Activated CD8-positive, alpha-beta T cell treated with anti-CD3 and anti-CD28 coated beads for 36 hours (primary cell): Measurements from ENCODE around the gene SELENOT. TPM values are rescaled to one million over a fixed set of nuclear protein-coding genes. Genes with fewer than 3 reads are reported as not detected.

Experiments used
- ATAC-seq: fragments of 200-7000 bp; cut with Tn5 transposase; one replicate; pipeline ENCODE4 v1.10.0; 2021; ENCODE audit warnings: mild to moderate bottlenecking, moderate library complexity
- CTCF ChIA-PET: fragments of 350-600 bp; sonication (Branson Sonifier 250); formaldehyde crosslinking; loops from one replicate; lab custom pipeline; 2021; ENCODE audit warnings: antibody characterized with exemption; lab: Charles Lee
- POLR2A ChIA-PET: fragments of 350-600 bp; sonication (Branson Sonifier 250); formaldehyde crosslinking; loops from one replicate; lab custom pipeline; 2021; ENCODE audit warnings: antibody characterized with exemption; lab: Charles Lee
- DNase-seq: peaks from one replicate; pipeline ENCODE4 v3.0.0-alpha.2; 2020
- H3K27ac Mint-ChIP-seq: one replicate; pipeline ENCODE4 v1.8.0; 2021; ENCODE audit warnings: mild to moderate bottlenecking, mixed read lengths
- H3K27me3 Mint-ChIP-seq: one replicate; pipeline ENCODE4 v1.8.0; 2021; ENCODE audit warnings: mixed read lengths
- H3K36me3 Mint-ChIP-seq: one replicate; pipeline ENCODE4 v1.8.0; 2021; ENCODE audit warnings: low read depth, mixed read lengths
- H3K4me1 Mint-ChIP-seq: one replicate; pipeline ENCODE4 v1.8.0; 2021; ENCODE audit warnings: low read depth, mixed read lengths
- H3K4me3 Mint-ChIP-seq: one replicate; pipeline ENCODE4 v1.8.0; 2021; ENCODE audit warnings: mild to moderate bottlenecking, moderate library complexity, mixed read lengths
- H3K9me3 Mint-ChIP-seq: one replicate; pipeline ENCODE4 v1.8.0; 2021; ENCODE audit warnings: mixed read lengths
- CTCF ChIP-seq: fragments of 200-600 bp; IDR thresholded peaks from one replicate; pipeline ENCODE4 v1.8.0; 2022; ENCODE audit warnings: antibody characterized with exemption, mild to moderate bottlenecking
- intact Hi-C: fragments of 100-400 bp; cut with micrococcal nuclease; formaldehyde crosslinking; loops from one replicate; pipeline ENCODE4 v1.10.0; 2022
- total RNA-seq, 2 experiments: library from RNA; stranded (reverse); gene quantifications; one replicate each; pipeline ENCODE4 v1.2.3, GENCODE V29; 2021

SELENOT gene
- total RNA-seq, 2 experiments from 2014 or later, result 77.6 to 89.8 TPM

GRCh38 chr3:150656316-150656715 is 53.2 kb downstream of the SELENOT start:
- no peaks in the 10 kb centered on the region for H3K4me1 Mint-ChIP-seq
- H3K36me3 Mint-ChIP-seq, result no peaks in the 10 kb centered on the region
- POLR2A ChIA-PET, result no interaction called here
- no peaks in the 10 kb centered on the region for H3K9me3 Mint-ChIP-seq
- DNase-seq (no peak), ATAC-seq (no peak)
- intact Hi-C loops, result no loop called here
- CTCF ChIA-PET, result no interaction called here
- no peak for TF ChIP-seq CTCF
- no peak overlapping the region for H3K4me3 Mint-ChIP-seq
- H3K27me3 Mint-ChIP-seq, result peaks cover 6% of the 10 kb centered on the region
- no peak overlapping the region for H3K27ac Mint-ChIP-seq

- CTCF ChIA-PET, result no interaction called here
Measured at GRCh38 chr3:150662410-150663200, 59.5 kb downstream of the SELENOT start.

GRCh38 chr3:150663461-150663860 is 60.3 kb downstream of the SELENOT start:
- no peak for TF ChIP-seq CTCF
- intact Hi-C loops, result no loop called here
- CTCF ChIA-PET, result no interaction called here
- DNase-seq, result no peak
- ATAC-seq, result no peak
- Mint-ChIP-seq H3K27ac (no peak overlapping the region), H3K27me3 (peaks cover 7% of the 10 kb centered on the region), H3K36me3 (no peaks in the 10 kb centered on the region), H3K4me3 (no peak overlapping the region), H3K4me1 (peaks cover 8% of the 10 kb centered on the region), H3K9me3 (no peaks in the 10 kb centered on the region)
- POLR2A ChIA-PET, result no interaction called here

More at GRCh38 chr3:150662410-150663200, 59.5 kb downstream of the SELENOT start:
- H3K27me3 Mint-ChIP-seq, result peaks cover 7% of the 10 kb centered on the region
- ATAC-seq (no peak), DNase-seq (no peak)
- H3K4me3 Mint-ChIP-seq, result no peak overlapping the region
- no peak overlapping the region for H3K27ac Mint-ChIP-seq
- no peak for TF ChIP-seq CTCF
- POLR2A ChIA-PET, result no interaction called here
- peaks cover 8% of the 10 kb centered on the region for H3K4me1 Mint-ChIP-seq
- no peaks in the 10 kb centered on the region for H3K9me3 Mint-ChIP-seq
- H3K36me3 Mint-ChIP-seq, result no peaks in the 10 kb centered on the region
- intact Hi-C loops, result no loop called here

GRCh38 chr3:150666167-150666566 is 63.0 kb downstream of the SELENOT start:
- POLR2A ChIA-PET, result no interaction called here
- Mint-ChIP-seq H3K27me3 (peaks cover 3% of the 10 kb centered on the region), H3K36me3 (no peaks in the 10 kb centered on the region), H3K4me3 (no peak overlapping the region), H3K27ac (no peak overlapping the region), H3K4me1 (peaks cover 8% of the 10 kb centered on the region), H3K9me3 (no peaks in the 10 kb centered on the region)
- TF ChIP-seq CTCF, result no peak
- DNase-seq (peak; percentile 20), ATAC-seq (peak; percentile 61)
- intact Hi-C loops, result no loop called here
- CTCF ChIA-PET, result interaction anchor here (1.1 kb wide), 1 partner anchor 24 kb away, joined by 3 read pairs; no protein-coding TSS in a partner anchor

GRCh38 chr3:150673966-150674365 is 70.8 kb downstream of the SELENOT start:
- intact Hi-C loops, result no loop called here
- DNase-seq (no peak), ATAC-seq (no peak)
- Mint-ChIP-seq H3K27me3 (no peaks in the 10 kb centered on the region), H3K9me3 (peaks cover 11% of the 10 kb centered on the region), H3K36me3 (peaks cover 3% of the 10 kb centered on the region), H3K4me1 (peaks cover 5% of the 10 kb centered on the region), H3K4me3 (no peak overlapping the region), H3K27ac (no peak overlapping the region)
- no peak for TF ChIP-seq CTCF
- ChIA-PET CTCF (interaction anchor here (0.8 kb wide), 1 partner anchor 14 kb away, joined by 3 read pairs; no protein-coding TSS in a partner anchor), POLR2A (interaction anchor here (0.6 to 1.1 kb wide), 3 partner anchors 29 to 104 kb away, joined by 3 to 4 read pairs (median 3); partner anchors contain the start of gene ERICH6)
